ENCODE results near the gene FRA10AC1.

FRA10AC1 gene

GRCh38 chr10:93629647-93630305 is 72.6 kb downstream of the FRA10AC1 start:
- DNase-seq (ENCODE audit: low spot score): no peak

GRCh38 chr10:93628858-93629257 is 73.5 kb downstream of the FRA10AC1 start:
- DNase-seq (ENCODE audit: low spot score): no peak

GRCh38 chr10:93622942-93623341 is 79.5 kb downstream of the FRA10AC1 start:
- no peak for DNase-seq (ENCODE audit: low spot score)

- no peak for DNase-seq (ENCODE audit: low spot score)
Measured at GRCh38 chr10:93620925-93621324, 81.5 kb downstream of the FRA10AC1 start.
